Cerebellar cortex (tissue), 1 donor: ENCODE measurements around the gene RALA.
"Not testable (repeated sequence)": the region's sequence is repeated elsewhere in the genome, so short reads cannot be mapped to it uniquely, and the experiment has no call there.

Source experiments
- DNase-seq: peaks from one replicate; pipeline ENCODE4 v3.0.0-alpha.2; 2015; ENCODE audit warnings: low spot score

RALA gene

DNA sequence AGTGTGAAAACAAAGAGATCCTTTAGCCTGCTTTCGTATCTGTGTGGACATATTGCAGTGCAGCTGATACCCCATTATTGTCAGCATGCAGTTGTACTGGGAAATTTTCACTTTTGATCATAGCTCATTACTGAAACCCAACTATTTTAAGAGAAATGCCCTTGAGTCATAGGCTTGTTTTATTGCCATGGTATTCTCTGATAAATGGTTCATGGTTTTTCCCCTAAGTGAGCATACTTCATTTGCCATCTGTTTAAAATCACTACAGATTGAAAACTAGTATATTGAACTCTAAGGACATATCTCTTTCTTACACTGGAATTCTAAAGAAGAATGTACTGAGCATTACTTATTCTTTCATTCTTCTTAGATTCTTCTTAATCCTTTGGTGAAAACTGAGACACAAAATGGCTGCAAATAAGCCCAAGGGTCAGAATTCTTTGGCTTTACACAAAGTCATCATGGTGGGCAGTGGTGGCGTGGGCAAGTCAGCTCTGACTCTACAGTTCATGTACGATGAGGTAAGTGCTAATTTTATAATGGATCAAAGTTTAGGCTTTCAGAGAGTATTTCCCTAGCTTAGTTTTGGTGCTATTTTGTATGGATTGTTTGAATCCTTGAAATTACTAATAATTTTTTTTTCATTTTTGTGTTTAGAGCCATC lies 63.0 kb downstream of the RALA start:
- no peak for DNase-seq

- no peak for DNase-seq
Measured at GRCh38 chr7:39688611-39689480, 65.5 kb downstream of the RALA start.

GRCh38 chr7:39691821-39692220 lies 68.4 kb downstream of the RALA start:
- no peak for DNase-seq

DNA sequence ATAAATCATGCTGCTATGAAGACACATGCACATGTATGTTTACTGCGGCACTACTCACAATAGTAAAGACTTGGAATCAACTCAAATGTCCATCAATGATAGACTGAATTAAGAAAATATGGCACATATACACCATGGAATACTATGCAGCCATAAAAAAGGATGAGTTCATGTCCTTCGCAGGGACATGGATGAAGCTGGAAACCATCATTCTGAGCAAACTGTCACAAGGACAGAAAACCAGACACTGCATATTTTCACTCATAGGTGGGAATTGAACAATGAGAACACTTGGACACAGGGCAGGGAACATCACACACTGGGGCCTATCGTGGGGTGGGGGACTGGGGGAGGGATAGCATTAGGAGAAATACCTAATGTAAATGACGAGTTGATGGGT lies 69.7 kb downstream of the RALA start:
- not testable (repeated sequence) for DNase-seq

DNA sequence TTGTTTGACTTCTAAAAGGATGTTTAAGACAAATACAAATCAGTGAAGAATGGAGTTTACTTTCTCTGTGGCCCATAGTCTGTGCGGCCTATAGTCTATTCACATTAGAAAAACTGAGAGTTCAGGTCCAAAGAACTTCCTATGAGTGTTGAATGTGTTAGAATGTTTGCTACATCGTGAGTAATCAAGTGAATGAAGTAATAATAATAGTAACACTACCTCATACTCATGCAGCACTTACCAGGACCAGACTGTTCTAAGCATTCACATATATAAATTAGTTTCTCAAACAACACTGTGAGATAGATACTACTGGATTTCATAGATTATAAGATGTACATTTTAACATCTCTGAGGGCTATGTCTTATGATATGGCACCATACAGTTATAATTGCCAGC lies 70.4 kb downstream of the RALA start:
- no peak for DNase-seq

GRCh38 chr7:39695852-39696586 lies 72.6 kb downstream of the RALA start:
- no peak for DNase-seq

DNA sequence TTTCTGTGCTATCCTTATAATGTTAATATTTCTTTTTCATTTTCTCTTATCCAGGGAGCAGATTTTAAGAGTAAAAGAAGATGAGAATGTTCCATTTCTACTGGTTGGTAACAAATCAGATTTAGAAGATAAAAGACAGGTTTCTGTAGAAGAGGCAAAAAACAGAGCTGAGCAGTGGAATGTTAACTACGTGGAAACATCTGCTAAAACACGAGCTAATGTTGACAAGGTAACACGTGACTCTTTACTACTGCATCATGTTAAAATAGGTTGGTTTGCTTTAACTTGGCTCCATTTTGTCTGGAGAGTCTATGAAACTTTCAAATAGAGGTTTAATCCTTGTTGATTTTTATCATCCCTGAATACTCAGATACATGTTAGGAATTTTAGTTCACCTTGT lies 73.3 kb downstream of the RALA start:
- no peak for DNase-seq

DNA sequence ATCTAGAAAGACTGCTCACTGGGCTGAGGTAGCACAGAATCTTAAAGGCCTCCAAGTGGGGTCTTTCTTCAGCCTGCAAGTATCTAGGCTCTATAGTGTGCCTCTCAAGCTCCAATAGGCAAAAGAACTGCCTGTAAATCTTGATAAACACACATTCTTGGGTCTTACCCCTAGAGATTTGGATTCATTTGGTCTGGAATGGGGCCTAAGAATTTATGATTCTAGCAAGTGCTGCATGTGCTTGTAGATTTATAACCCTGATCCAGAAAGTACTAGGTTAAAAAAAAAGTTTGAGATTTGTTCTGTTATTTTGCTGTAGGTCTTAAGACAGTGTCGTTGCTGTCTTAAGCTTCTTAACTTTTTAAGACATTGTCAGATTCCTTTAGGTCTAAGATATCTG lies 74.1 kb downstream of the RALA start:
- DNase-seq: no peak

DNA sequence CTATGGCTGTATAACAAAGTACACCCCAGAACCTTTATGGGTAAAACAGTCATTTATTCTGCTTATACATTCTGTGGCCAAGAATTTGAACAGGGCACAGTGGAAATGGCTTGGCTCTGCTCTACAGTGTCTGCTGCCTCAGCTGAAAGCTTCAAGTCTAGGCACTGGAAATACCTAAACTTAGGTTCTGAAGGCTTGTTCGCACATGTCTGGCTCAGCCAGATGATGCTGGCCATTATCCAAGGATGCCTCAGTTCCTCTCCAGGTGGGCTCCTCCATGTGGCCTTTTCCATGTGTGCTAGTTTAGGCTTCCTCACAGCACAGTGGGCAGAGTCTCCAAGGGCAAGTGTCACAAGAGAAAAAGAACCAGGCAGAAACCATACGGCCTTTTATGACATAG lies 76.8 kb downstream of the RALA start:
- no peak for DNase-seq

DNA sequence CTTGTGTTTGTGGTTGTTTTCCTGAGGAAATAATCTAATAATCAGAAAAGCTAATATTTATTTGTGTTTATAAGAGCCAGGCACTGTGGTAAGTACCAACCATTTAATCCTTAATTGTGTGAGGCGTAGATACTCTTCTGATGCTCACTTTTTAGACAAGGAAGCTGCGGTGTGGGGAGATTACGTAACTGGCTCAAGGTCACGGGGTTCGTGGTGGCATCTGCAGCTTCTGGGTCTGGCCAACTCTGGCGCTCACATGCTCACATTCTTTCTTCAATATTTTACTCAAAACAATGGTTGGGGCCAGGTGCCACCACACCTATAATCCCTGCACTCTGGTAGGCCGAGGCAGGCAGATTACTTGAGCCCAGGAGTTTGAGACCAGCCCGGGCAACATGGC lies 77.6 kb downstream of the RALA start:
- DNase-seq: no peak

GRCh38 chr7:39702133-39702532 lies 78.8 kb downstream of the RALA start:
- no peak for DNase-seq

DNA sequence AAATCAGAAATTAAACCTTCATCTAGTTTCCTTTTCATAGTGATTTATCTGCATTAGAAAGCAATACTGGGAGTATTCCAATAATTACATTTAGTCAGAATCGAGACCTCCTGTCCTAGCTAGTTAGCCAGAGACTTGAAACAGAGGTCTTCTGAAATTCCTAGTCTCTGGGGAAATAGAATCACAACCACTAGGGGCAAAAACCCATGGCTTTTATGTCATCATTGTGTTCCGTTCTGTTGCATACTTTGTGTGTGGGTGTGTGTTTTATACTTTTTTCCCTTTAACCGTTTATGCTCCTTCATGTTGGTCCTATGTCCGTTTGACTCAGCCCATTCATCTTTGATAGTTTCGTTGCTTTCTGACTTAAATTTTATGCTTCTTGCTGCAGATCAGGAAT lies 79.8 kb downstream of the RALA start:
- DNase-seq: no peak

DNA sequence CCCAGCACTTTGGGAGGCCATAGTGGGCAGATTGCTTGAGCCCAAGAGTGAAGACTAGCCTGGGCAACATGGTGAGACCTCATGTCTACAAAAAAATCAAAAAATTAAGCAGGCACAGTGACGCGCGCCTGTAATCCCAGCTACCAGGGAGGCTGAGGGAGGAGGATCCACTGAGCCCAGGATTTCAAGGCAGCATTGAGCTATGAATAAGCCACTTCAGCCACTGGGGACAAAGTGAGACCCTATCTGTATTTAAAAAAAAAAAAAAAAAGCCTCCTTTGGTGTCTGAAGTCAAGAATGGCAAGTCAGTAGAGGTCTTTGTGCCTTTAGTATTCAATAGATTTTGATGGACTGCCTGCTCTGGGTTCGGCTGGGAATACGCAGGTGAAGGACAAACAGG lies 85.7 kb downstream of the RALA start:
- DNase-seq: no peak

- DNase-seq: peak; percentile 22
Measured at GRCh38 chr7:39709768-39710311, 86.5 kb downstream of the RALA start.

- no peak for DNase-seq
Measured at GRCh38 chr7:39712751-39713150, 89.4 kb downstream of the RALA start.

DNA sequence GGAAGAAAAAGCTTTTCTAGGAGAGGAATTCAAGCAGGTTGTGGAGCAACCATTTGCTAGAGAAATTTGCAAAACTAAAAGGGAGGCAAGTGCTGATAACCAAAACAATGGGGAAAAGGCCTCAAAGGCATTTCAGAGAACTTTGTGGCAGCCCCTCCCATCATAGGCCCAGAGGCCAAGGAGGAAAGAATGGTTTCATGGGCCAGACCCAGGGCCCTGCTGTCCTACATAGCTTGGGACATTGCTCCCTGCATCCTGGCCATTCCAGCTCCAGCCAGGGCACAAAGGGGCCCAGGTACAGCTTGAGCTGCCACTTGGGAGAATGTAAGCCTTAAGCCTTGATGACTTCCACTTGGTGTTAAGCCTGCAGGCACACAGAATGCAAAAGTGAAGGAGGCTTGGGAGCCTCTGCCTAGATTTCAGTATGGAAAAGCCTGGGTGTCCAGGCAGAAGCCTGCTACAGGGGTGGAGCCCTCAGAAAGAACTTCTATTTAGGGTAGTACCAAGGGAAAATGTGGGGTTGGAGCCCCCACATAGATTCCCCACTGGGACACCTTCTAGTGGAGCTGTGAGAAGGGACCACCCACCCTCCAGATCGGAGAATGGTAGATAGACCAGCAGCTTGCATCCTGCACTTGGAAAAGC lies 91.2 kb downstream of the RALA start:
- no peak for DNase-seq

- DNase-seq: no peak
Measured at GRCh38 chr7:39720586-39720985, 97.2 kb downstream of the RALA start.

- DNase-seq: no peak
Measured at GRCh38 chr7:39721345-39721744, 98.0 kb downstream of the RALA start.

DNA sequence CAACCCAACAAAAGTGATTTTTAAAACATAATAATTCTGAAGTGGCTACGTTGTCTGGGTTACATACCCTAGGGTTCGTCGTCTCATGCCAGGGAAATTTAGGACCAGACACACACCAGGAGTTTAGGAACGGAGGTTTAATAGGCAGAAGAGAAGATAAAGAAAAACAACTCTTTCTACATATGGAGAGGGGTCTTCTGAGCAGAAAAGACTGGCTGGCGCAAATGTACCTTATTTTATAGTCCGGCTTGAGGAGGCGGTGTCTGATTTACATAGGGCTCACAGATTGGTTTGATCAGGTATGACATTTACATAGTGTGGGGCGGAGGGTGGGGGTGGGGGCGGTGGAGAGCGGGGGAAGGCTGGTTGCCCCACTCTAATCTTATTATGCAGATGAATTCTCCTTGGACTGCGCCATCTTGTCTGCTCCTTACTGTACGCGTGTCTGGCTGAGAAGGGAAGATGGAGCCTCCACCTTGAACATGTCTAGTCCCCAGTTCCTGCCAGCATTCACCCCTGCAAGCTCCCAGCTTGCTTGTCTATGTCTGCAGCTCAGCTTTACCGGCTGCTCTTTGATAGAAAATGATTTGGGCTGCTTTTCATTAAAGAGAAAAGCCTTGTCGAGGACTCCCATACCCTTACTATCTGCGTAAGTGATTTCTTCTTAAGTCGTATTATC lies 98.7 kb downstream of the RALA start:
- DNase-seq: no peak

DNA sequence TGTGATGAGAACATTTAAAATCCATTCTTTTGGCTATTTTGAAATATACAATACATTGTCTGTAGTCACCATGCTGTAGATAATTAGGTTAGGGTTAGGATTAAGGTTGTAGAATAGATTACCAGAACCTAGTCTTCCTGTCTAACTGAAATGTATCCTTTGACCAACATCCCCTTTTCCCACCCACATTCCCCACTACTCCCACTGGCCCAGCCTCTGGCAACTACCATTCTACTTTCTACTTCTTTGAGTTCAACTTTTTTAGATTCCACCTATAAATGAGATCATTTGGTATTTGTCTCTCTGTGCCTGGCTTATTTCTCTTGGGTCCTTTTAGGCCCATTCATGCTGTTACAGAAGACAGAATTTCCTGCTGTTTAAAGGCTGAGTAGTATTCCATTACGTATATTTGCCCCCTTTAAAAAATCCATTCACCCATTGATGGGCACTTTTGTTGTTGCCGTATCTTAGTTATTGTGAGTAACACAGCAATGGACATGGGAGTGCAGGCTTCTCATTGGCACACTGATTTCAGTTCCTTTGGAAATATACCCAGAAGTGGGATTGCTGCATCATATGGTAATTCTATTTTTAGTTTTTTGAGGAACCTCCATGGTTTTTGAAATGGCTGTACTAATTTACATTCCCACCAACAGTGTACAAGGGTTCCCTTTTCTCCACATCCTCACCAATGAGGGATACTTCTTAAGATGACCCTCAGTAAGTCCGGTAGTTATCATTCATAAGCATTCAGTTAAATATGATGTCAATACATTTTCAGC lies 104.0 kb downstream of the RALA start:
- DNase-seq: no peak
